ENCODE results near the gene MAGI3. TPM values are rescaled to one million over a fixed set of nuclear protein-coding genes. Genes with fewer than 3 reads are reported as not detected.
"Not testable (repeated sequence)": the region's sequence is repeated elsewhere in the genome, so short reads cannot be mapped to it uniquely, and the experiment has no call there.

The MAGI3 gene
- polyA plus RNA-seq, 4 donors = 24.1 to 28.6 (median 27.7) TPM

DNA sequence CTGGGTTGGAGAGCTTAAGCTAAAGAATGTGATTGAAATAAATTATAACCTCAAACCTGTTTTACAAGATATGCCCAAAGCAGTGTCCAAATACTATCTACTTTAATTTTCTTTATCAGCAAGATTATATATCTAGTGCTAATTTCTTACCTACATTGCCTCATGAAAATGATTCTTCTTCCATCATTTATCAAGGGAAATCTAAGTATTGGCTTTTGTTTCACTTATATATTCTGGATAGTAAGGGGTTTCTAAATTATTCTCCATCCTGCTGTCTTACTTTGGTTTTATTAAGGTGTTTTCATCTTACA, 287.8 kb downstream of the MAGI3 start:
- no peak for DNase-seq (ENCODE audit: low read depth in 4 of 4, low spot score in 3 of 4)

DNA sequence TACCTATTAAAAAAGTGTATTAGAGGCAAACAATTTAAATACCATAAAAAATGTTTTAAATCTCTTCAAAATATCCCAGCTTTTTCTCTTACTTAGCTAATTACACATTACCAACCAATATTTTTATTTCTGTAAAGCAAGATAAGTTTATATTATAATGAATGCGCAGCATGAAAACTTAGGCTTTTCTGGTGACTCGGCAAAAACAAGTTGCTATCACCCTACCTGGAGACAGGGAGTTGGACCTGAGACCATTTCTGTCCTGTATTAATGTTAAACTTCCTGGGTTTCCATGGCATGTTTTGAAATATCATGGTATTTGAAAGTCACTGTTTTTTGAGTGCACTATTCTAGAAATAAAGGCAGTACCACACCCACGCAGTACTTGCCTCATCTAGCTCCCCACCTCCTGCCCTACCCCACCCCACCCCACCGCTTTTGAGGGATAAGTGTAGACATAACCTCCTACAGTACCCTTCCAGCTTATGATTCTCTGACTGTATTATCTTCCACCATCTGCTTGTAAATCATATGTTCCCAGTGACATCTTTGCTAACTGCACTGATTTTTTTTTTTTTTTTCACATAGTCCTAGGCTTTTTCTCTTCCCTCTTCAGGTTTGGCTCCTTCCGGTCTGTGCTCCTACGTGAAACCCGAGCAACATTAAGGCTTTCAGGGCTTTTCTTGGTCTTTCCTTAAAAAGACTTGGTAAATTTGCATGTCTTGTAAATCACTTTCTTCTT, 291.5 kb downstream of the MAGI3 start:
- no peak for DNase-seq (ENCODE audit: low read depth in 4 of 4, low spot score in 3 of 4)

DNA sequence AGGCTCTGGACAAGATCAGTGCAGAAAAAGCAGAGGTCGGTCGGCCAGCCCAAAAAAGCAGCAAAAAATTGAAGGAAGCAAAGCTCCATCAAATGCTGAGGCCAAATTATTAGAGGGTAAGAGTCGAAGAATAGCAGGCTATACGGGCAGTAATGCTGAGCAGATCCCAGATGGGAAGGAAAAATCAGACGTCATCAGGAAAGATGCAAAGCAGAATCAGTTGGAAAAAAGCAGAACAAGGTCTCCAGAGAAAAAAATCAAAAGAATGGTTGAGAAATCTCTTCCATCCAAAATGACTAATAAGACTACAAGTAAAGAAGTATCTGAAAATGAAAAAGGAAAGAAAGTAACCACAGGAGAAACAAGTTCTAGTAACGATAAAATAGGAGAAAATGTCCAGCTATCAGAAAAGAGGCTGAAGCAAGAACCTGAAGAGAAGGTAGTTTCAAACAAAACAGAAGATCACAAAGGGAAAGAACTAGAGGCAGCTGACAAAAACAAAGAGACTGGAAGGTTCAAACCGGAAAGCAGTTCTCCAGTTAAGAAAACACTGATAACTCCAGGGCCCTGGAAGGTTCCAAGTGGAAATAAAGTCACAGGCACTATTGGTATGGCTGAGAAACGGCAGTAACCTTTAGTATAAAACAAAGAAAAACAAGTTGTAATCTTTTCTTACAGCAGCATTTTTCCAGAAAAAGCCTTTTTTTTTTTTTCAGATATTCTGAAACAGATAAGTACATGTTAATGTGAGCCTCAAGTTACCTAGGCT, 293.3 kb downstream of the MAGI3 start:
- DNase-seq (ENCODE audit: low read depth in 4 of 4, low spot score in 3 of 4) = no peak

DNA sequence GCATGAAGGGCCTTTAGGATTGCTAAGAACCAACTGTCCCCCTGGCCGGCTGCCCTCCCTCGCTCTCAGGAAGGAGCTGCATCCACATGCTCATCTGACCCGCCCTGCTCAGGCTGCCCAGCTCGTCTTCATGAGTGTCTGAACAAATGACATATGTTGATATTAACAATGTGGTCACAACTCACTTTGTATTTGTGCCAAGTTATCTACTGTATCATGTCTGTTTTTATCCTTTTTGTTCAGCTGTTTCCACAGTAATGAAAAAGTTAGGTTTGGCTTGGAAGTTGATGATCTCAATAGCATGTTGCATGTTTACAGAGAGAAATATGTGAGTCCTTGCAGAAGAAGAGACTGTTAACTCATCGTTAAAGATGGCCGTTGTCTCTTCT, 293.8 kb downstream of the MAGI3 start:
- no peak for DNase-seq (ENCODE audit: low read depth in 4 of 4, low spot score in 3 of 4)

DNA sequence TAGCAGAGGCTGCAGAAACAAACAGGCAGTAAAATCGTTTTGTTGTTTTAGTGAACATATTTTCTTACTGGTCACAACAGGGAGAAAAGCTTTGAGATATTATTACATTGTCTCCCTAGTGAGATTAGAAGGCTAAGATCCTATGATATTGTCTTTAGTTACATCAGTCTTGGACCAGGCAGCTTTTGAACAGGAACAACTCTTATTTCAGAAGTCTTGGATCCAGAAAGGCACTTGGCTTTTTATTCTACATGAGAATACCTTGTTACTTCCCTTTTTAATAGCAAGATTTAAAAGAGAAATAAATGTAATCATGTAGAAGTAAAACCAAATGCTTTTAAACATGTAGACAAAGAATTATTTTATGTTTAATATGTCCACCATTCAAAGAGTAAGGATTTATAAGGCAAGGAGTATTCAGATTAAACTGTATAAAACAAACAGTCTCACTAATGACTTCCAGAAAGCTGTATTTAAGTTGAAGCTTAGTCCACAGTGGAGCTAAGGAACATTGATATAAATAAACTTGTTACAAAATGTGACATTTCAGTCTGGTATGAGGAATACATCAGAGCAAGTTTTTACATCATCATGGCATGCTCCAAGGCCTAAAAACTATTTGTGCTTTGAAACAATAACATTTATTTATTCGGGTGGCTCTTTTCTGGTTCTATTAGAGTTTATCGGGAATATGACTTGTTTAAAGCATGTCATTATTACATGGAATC, 296.7 kb downstream of the MAGI3 start:
- DNase-seq (ENCODE audit: low read depth in 4 of 4, low spot score in 3 of 4) = no peak

DNA sequence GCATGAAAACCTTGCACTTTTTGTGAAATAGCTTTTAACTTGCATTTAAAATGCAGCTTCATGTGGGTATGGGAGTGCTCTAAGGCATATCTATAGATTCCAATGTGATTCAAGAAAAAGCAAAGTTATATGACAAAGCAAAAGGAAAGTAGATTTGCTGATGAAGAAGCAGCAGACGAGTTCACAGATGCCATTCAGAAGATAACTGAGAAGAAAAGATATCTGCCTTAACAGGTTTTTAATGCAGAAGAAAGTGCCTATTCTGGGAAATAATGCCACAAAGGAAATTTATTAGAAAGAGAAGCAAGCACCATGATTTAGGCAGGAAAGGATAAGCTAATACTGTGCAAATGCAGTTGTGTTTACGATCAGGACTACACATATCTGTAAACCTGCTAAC, 300.9 kb downstream of the MAGI3 start:
- no peak for DNase-seq (ENCODE audit: low read depth in 4 of 4, low spot score in 3 of 4)

DNA sequence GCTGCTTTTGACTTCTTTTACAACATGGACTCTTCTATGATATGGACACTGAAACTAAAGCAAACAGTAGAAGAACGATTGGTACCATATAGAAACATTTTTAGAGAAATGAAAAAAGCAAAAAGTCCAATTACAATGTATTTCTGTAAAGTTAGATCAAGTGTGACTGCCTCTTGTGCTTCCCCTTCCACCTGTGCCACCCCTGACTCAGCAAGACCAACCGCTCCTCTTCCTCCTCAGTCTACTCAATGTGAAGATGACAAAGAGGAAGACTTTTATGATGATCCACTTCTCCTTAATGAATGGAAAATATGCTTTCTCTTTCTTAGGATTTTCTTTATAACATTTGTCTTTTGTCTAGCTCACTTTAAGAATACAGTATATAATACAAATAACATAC, 302.0 kb downstream of the MAGI3 start:
- no peak for DNase-seq (ENCODE audit: low read depth in 4 of 4, low spot score in 3 of 4)

DNA sequence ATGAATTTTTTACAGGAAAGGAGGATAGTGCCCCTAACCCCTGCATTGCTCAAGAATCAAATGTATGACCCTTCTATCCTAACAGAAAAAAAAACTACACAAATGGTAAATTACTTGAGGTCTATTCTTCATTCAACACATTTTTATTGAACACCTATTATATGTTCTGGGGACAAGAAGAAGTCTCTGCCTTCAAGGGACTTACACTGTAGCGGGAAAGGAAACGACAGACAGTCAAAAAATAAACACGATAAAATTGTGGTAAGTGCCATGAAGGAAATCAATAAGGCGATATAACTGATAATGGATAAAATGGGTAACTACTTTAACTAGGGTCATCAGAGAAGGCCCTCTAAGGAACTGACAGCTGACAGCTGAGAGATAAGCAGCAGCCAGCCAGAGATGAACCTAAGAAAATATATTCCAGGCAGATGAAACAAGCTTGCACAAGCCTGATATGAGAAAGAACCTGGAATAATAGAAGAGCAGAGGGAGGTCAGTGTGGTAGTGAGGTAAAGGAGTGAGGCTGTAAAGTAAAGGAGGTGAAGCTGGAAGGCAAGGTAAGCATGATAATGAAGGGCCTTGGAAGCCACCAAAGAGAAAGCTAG, 302.6 kb downstream of the MAGI3 start:
- no peak for DNase-seq (ENCODE audit: low read depth in 4 of 4, low spot score in 3 of 4)

DNA sequence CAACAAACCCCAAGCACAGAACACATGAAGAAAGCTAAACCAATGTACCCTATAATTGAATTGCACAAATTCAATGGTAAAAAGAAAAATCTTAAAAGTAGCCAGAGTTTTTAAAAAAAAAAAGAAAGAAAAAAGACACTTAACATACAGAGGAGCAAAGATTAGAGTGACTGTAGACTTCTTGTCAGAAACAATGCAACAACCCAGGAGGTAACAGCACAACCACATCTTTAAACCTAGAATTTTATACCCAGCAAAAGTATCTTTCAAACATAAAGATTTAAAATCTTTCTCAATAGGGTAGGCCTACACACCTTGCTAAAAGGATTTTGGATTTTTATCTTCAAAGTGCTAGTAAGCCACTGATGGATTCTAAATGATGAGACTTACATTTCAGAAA, 304.6 kb downstream of the MAGI3 start:
- no peak for DNase-seq (ENCODE audit: low read depth in 4 of 4, low spot score in 3 of 4)

DNA sequence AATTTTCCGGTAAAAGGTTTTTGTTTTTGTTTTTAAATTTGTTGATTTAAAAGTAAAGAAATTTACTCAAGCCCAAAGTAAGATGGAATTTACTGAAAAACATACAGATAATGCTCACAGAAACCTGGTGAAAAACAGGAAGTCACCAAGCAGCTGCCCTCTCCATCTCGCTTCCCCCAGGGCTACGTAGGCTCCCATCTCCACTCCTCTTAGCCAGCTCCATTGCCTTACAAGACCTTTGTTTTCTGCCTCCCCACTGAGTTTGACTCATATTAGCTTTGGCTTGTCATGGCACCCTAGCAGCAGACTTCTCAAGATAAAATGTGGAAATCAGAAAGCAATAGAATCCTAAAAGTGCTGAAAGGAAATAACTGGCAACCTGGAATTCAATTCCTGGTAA, 311.1 kb downstream of the MAGI3 start:
- DNase-seq (ENCODE audit: low read depth in 4 of 4, low spot score in 3 of 4) = no peak

DNA sequence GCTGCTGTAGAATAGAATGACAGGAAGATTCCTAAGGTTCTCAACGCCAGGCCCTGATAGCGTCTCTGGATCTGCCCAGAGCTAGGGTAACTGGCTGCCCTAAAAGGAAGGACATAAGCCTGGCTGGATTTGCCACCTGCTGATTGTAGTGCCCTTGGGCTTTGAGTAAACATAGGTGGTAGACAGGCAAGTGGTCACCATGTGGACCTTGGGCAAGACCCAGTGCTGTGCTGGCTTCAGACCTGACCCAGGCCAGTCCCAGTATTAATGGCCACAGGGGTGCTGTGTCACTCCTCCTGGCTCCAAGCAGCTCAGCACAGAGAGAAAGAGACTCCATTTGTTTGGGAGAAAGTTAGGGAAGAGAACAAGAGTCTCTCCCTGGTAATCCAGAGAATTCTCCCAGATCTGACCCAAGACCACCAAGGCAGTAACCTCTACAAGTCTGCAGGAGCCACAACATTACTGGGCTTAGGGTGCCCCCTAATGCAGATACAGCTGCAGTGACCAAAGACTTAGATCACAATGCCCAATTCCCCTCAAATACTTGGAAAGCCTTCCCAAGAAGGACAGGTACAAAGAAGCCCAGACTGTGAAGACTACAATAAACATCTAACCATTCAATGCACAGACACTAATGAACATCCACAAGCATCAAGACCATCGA, 324.4 kb downstream of the MAGI3 start:
- no peak for DNase-seq (ENCODE audit: low read depth in 4 of 4, low spot score in 3 of 4)

DNA sequence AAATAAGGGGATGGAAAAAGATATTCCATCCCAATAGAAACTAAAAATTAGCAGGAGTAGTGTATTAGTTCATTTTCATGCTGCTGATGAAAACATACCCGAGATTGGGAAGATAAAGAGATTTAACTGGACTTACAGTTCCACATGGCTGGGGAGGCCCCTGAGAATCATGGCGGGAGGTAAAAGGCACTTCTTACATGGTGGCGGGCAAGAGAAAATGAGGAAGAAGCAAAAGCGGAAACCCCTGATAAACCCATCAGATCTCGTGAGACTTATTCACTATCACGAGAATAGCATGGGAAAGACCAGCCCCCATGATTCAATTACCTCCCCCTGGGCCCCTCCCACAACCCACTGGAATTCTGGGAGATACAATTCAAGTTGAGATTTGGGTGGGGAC, 327.2 kb downstream of the MAGI3 start:
- not testable (repeated sequence) for DNase-seq (ENCODE audit: low read depth in 4 of 4, low spot score in 3 of 4)

DNA sequence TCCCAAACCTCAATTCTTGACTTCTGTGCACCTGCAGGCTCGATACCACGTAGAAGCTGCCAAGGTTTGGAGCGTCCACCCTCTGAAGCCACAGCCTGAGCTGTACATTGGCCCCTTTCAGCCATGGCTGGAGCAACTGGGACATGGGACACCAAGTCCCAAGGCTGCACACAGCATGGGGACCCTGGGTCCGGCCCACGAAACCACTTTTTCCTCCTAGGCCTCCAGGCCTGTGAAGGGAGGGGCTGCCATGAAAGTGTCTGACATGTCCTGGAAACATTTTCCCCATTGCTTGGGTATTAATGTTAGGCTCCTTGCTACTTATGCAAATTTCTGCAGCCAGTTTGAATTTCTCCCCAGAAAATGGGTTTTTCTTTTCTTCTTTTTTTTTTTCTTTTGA, 328.3 kb downstream of the MAGI3 start:
- DNase-seq (ENCODE audit: low read depth in 4 of 4, low spot score in 3 of 4) = not testable (repeated sequence)

DNA sequence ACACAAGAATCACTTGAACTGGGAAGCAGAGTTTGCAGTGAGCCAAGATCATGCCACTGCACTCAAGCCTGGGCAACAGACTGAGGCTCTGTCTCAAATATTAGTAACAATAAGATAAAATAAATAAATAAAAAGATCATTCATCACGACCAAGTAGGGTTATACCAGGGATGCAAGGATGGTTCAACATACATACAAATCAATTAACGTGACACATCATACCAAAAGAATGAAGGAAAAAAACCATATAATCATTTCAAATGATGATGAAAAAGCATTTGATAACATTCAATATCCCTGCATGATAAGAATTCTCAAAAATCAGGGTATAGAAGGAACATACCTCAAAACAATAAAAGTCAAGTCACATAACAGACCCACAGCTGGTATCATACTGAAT, 330.7 kb downstream of the MAGI3 start:
- no peak for DNase-seq (ENCODE audit: low read depth in 4 of 4, low spot score in 3 of 4)

DNA sequence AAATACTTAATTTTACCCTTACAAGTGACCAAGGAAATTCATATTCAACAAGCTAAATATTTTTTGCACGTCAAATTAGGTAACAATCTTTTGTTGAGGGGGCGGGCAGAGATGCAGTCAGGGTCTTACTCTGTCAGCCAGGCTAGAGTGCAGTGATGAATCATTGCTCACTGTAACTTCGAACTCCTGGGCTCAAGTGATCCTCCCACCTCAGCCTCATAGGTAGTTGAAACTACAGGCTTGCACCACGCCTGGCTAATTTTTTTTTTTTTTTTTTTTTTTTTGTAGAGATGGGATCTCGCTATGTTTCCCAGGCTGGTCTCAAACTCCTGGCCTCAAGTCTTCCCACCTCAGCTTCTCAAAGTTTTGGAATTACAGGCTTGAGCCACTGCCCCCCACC, 342.5 kb downstream of the MAGI3 start:
- DNase-seq (ENCODE audit: low read depth in 4 of 4, low spot score in 3 of 4) = no peak

DNA sequence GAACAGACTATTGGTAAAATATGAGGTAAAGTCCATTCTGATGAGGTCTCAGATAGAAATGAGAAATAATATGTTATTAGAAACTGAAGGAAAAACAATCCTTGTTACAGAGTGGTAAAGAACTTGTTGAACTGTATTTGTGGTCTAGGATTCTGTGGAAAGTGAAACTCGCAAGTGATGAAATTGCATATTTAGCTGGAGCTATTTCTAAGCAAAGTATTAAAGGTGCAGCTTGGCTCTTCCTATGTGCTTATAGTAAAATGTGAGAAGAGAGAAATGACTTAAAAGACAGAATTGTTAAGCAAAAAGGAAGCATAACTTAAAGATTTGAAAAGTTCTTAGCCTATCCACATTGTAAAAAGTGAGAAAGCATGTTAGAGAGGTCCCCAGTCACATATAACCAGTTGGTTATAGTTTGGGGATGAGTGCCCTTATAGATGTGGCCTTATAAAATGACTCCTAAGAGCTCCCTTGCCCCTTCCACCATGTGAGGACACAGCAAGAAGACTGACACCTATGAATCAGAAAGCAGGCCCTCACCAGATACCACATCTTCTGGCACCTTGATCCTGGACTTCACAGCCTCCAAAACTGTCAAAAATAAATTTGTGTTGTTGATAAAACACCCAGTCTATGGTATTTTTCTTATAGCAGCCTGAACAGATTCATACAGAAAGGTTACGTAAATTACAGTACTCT, 344.2 kb downstream of the MAGI3 start:
- no peak for DNase-seq (ENCODE audit: low read depth in 4 of 4, low spot score in 3 of 4)

Data from right renal pelvis (tissue), 4 donors.